ENCODE data around the gene TAF6.
A peak's percentile ranks its signal among the peaks of the same experiment; 100 is the strongest.

TAF6 gene

DNA sequence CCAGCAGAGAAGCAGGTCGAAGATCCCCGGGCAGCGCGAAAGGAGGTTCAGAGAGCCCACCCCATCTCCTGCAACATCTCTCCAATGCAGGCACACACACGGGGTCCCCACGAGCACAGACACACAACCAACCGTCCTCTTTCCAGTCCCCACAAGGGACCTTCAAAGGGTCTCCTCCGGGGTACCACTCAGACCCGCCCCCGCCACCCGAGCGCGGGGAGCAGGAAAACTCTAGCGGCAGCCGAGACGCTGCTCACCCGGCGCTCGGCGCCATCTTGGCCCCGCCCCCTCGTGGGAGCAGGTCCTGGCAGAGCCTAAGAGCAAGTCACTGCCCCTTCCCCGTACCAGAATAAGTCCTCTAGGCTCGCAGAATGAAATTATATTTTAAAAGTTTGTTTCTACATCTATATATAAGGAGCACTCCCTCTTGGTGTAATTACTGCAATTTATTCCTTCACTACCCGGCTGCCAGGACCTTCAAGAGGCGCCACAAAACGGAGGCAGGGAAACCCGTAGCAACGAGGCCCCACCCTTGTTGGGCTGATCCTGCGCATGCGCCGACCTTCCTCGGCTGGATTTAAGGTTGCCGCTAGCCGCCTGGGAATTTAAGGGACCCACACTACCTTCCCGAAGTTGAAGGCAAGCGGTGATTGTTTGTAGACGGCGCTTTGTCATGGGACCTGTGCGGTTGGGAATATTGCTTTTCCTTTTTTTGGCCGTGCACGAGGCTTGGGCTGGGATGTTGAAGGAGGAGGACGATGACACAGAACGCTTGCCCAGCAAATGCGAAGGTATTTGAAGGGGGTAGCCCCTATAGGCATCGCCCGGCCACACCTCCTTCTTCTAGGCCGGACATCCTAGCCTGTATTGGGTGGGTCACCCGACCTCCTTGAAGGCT, at the start of gene TAF6, which contains the start of gene CNPY4:
Gene TAF6 (minus strand): TSS at position 287 of the 898 bp plus-strand sequence. CDS start 5,149 bp downstream, outside the sequence.
Gene CNPY4 (plus strand): TSS at position 563 of the 898 bp plus-strand sequence. CDS start 111 bp downstream, at position 674.
- peak; percentile 82 to 90 for DNase-seq

GRCh38 chr7:100167912-100168323, 48.8 kb upstream of the TAF6 start:
- no peak for DNase-seq

GRCh38 chr7:100166970-100167911, 48.1 kb upstream of the TAF6 start:
- no peak for DNase-seq

DNA sequence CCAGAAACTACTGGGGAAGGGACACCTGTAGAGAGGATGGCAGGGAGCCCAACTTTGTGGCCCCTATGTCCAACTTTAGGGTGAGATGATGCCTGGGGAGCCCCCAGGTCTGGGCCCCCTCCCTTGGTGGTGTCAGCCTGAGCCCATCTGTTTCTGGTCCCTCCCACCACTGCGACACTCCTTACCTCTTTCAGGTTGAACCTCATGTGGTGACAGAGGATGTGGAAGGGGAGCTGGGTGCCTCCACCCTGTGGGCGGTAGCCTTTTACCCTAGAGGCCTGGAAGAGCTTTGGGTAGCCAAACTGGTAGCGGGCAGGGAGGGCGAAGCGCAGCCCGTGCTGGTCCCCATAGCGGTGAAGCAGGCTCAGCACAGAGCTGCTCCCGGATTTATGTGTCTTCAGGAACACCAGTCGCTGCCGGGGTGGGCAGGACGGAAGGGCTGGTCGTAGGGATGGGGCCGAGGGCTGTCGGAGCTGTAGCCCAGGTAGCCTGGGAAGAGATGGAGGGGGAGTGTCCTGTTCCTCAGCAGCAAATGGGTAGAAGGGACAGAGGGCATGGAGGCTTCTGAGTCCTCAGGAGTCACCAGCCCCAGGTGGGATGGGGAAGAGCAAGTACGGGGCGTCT, 47.3 kb upstream of the TAF6 start:
- no peak for DNase-seq

- DNase-seq: no peak
These were observed 44.7 kb upstream of the TAF6 start for GRCh38 chr7:100163871-100164270.

GRCh38 chr7:100163006-100163531, 43.9 kb upstream of the TAF6 start:
- DNase-seq: no peak

- no peak for DNase-seq
These were observed 40.9 kb upstream of the TAF6 start for GRCh38 chr7:100160067-100160466.

DNA sequence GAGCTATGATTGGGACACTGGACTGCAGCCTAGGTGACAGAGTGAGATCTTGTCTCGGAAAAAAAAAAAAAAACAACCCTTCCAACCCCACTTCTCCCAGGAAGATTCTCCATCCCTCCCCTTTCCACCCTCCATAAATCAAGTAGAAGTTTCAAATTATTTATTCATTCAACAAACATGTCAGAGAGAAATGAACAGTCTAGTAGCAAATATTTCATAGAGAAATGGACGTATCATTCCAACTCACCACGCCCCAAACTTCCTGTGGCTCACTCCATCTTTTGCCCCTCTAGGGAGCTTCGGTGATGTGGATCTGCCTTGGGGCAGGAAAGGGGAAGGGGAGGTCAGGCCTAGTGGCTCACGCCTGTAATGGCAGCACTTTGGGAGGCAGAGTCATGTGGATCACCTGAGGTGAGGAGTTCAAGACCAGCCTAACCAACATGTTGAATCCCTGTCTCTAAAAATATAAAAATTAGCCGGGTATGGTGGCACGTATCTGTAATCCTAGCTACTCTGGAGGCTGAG, 40.0 kb upstream of the TAF6 start:
- no peak for DNase-seq

DNA sequence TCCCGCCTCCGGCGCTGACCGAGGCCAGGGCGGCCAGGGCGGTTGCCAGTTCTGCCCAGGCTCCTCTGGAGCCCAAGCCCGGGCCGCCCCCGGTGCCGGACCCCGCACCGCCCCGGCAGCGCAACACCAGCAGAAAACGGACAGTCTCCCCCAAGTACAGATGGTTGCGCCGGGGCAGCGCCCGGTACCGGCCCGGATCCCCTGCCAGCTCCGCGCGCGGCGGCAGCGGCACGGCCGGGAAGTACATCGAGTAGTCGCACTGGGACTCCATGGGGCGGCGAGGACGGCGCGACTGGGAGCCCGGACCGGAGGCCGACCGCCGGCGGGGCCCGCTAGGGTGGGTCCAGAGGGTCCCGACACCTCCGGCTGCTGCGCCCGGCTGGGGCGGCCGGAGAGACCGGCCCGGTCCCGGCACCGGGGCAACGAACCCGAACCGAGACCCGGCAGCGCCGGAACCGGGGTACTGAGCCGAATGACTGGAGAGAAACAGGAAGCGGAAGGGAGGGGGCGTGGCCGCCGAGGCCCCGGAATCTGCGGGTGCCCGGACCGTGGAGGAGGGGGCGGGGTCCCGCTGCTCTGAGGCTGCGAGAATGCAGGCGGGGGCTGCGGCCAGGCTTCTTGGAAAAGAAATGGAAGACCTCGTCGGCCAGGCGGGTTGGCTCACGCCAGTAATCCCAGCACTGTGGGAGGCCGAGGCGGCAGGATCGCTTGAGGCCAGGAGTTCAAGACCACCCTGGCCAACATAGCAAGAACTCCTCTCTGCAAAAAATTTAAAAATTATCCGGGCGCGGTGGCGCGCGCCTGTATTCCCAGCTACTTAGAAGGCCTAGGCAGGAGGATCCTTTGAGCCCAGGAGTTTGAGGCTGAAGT, 39.3 kb upstream of the TAF6 start, which contains the start of gene TRAPPC14:
Gene TRAPPC14 (minus strand): TSS at position 495 of the 870 bp plus-strand sequence. CDS start 224 bp downstream, at position 271.
- peak; percentile 75 to 87 for DNase-seq

DNA sequence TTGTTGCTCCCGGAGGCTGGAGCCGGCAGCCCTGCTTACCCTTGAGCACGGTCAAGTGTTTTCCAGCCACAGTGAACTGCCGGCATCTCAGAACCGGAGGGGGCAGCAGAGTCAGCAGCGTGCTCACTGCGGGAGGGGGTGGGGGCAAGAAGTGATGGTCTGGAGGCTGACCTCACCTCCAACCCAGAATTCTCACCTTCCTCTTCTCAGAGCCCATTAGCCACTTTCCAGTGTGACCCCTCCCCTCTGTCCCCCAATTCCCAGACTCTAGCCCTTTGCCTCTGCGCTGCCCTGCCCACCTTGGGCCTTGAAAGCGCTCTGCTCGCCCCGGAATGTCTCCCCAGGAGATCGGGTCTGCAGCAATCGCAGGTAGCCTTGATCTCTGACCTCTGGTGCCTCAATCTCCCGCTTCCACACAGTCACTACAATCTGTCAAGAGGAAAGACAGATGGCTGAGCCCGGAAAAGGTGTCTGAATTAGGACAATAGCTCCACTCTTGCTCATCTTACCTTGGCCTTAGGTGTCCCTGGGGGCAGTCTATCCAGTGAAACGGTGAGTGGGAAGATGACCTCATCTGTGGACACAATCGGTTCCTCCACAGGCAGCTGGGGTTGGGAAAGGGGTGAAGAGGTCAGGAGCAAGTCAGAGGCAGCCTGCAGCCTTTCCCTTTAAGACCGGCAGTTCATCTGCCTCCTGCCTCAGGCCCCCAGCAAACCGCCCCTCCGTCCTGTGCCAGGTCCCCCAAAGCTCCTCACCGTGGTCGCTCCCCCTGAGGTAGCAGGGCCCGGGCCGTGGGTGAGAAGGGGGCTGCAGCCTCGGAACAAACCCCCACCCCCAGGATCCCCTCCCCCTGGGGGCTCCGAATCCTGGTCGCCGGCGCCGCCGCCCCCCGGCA, 38.4 kb upstream of the TAF6 start:
- DNase-seq: no peak

- no peak for DNase-seq
These were observed 37.8 kb upstream of the TAF6 start for GRCh38 chr7:100157069-100157333.

DNA sequence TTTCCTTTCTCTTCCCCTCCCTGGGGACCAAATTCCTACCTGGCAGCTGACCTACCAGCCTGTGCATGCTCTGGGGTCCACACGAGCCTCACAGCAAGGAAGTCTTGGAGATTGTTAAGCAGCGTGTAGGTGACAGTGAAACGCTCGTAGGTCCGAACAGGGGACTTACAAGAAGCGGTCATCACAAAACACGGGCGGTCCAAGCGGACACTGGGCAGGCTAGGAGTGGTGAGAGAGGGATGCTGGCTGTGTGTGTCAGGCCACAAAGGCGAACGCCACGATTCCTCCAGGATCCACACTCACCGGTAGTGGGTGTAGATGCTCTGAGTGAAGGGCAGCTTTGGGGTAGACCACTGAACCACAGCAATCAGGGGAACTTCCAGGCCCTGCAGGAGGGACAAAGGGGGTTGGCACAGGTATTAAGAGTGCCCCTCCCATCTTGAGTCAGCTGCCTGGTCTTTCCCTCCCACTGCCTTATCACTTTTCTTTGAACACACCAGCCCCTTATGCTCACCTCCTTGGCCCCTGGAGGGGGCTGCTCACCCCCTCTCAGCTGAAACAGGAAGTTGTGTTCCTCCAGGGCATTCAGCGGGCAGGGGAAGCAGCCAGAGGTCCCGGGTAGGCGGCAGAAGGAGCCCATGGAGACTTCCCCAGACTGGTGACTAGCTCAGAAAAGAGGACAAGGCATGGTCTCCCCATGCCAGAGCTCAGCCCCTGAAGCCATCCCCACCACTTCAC, 37.3 kb upstream of the TAF6 start:
- no peak for DNase-seq

DNA sequence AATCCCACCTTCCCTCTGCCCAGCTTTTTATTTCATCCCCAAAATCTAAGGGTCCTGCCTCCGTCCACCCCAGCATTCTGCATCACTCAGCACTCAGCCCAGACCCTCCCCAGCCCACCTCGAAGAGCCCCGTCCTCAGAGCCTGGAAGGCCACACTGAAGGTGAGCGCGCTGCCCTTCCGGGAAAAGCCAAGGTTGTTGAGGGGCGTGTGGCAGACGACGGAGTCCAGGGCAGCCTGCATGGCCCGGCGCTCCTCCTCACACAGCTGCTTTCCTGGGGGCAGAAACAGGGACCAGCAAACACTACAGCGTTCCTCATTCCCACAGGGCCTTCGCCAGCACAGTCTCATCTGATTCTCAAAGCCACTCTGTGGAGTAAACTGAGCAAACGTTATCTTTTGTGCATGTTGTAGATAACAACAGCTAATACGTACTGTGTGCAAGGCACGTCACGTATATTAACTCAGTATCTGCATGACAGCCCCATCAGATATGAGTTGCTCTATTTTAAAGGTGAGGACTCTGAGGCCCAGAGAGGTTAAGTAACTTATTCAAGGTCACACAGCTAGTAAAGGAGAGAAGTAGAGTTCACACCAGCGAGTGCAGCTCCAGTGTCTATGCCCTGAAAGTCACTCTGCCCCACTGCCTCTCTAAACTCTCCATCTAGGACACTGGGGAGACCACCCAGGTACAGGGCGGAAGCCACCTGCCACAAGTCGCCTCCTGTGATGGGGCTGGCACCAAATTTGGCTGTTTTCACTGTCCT, 36.6 kb upstream of the TAF6 start:
- no peak for DNase-seq

GRCh38 chr7:100154651-100155491, 35.7 kb upstream of the TAF6 start:
- no peak for DNase-seq

DNA sequence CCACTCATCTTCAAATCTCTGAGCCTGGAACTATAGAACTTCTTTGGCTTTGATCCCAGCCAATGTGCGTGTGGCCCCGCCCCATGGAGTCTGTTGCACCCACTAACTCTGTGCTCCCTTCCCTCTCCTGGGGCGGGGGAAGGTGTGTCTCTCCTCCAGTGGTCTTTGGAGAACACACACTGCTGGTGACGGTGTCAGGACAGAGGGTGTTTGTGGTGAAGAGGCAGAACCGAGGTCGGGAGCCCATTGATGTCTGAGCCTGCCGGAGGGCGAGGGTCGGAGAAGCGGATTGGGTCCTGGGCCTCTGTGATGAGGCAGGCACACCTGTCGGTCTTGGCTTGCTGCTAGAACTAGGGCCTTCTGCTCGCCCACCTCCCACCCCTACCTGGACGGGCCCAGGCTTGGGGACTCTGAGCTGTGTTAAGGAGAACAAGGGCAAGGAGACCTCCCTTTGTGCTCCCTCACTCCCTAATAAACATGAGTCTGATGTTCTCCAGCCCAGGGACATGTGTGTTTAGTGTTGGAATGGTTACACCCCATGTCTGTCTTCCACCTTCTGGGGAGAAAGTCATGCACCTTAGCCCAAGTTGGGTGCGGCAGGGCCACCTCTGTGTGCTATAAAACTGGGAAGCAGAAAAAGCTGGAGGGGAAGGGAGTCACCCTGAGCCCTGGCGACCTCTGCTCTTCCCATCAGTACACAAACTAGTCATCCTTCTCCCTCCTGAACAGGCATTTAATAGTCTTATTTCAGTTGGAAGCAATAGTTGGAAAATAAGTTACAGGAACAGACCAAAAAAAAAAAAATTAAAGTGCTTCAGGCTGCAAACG, 34.8 kb upstream of the TAF6 start:
- DNase-seq: no peak

DNA sequence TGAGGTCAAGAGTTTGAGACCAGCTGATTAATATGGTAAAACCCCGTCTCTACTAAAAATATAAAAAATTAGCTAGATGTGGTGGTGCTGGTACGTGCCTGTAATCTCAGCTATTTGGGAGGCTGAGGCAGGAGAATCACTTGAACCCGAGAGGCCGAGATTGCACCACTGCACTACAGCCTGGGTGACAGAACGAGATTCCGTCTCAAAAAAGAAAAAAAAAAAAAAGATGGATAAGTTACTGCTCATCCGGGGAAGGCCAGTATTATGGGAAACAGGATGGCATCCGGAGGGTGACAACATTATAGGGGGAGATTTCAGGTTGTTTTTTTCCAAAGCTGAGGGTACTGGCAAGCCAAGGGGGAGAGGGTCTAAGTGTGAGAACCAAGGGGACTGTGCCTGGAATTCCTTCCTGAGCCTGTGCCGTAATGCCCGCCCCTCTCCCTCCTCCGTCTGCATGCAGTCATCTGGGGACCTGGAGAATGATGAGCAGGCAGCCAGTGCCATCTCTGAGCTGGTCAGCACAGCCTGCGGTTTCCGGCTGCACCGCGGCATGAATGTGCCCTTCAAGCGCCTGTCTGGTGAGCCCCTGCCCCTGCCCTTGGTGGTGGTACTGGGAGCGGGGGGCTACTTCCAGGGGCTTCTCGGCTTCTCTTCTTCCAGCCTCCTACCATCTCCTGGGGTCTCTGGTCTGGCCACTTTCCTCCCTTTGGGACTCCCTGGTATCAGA, 33.9 kb upstream of the TAF6 start:
- no peak for DNase-seq
